A204.1 (cell line): ENCODE data around the gene ADNP2.
A peak's percentile ranks its signal among the peaks of the same experiment; 100 is the strongest.
"Not testable (repeated sequence)": the region's sequence is repeated elsewhere in the genome, so short reads cannot be mapped to it uniquely, and the experiment has no call there.

ENCODE experiments used
- FAIRE-seq: peaks from 2 replicates; lab custom pipeline; 2012; peaks lifted over from hg19 to GRCh38; lab: Jason Lieb, UNC

ADNP2 gene

GRCh38 chr18:80145196-80145804, 36.2 kb downstream of the ADNP2 start:
- no peak for FAIRE-seq

GRCh38 chr18:80147037-80147417, 38.0 kb downstream of the ADNP2 start:
- FAIRE-seq = no peak

GRCh38 chr18:80147418-80148325, 38.6 kb downstream of the ADNP2 start:
- FAIRE-seq = peak; percentile 96

- no peak for FAIRE-seq
Observed at GRCh38 chr18:80148326-80149199, 39.5 kb downstream of the ADNP2 start.

GRCh38 chr18:80149667-80150066, 40.6 kb downstream of the ADNP2 start:
- FAIRE-seq = no peak

- no peak for FAIRE-seq
Observed at GRCh38 chr18:80154293-80154692, 45.2 kb downstream of the ADNP2 start.

- FAIRE-seq = peak; percentile 95
Observed at GRCh38 chr18:80157708-80158343, 48.8 kb downstream of the ADNP2 start.

- FAIRE-seq = no peak
Observed at GRCh38 chr18:80158365-80158764, 49.3 kb downstream of the ADNP2 start.

GRCh38 chr18:80159713-80160636, 50.9 kb downstream of the ADNP2 start:
- no peak for FAIRE-seq

GRCh38 chr18:80161781-80162417, 52.8 kb downstream of the ADNP2 start:
- no peak for FAIRE-seq

GRCh38 chr18:80163183-80163582, 54.1 kb downstream of the ADNP2 start:
- no peak for FAIRE-seq

GRCh38 chr18:80164727-80165355, 55.8 kb downstream of the ADNP2 start:
- FAIRE-seq = not testable (repeated sequence)

GRCh38 chr18:80166240-80166639, 57.2 kb downstream of the ADNP2 start:
- FAIRE-seq = no peak

GRCh38 chr18:80166725-80167124, 57.7 kb downstream of the ADNP2 start:
- no peak for FAIRE-seq

- no peak for FAIRE-seq
Observed at GRCh38 chr18:80167331-80167730, 58.3 kb downstream of the ADNP2 start.

- no peak for FAIRE-seq
Observed at GRCh38 chr18:80167931-80168330, 58.9 kb downstream of the ADNP2 start.

- no peak for FAIRE-seq
Observed at GRCh38 chr18:80168346-80168745, 59.3 kb downstream of the ADNP2 start.

- no peak for FAIRE-seq
Observed at GRCh38 chr18:80168982-80169381, 59.9 kb downstream of the ADNP2 start.

- FAIRE-seq = no peak
Observed at GRCh38 chr18:80169607-80170006, 60.5 kb downstream of the ADNP2 start.

GRCh38 chr18:80170395-80171053, 61.5 kb downstream of the ADNP2 start:
- no peak for FAIRE-seq
